ENCODE results near the gene RAB1B.

The RAB1B gene

GRCh38 chr11:66268244-66268951 lies at the start of gene RAB1B:
TSS of gene RAB1B (plus strand) at chr11:66268639. CDS start at chr11:66268680, 41 bp downstream.
- DNase-seq, result peak; percentile 92

GRCh38 chr11:66218846-66219620 lies 49.4 kb upstream of the RAB1B start:
- no peak for DNase-seq

- DNase-seq, result no peak
Measured at GRCh38 chr11:66219846-66220565, 48.4 kb upstream of the RAB1B start.

- no peak for DNase-seq
Measured at GRCh38 chr11:66220566-66220935, 47.9 kb upstream of the RAB1B start.

GRCh38 chr11:66221012-66221411 lies 47.4 kb upstream of the RAB1B start:
- no peak for DNase-seq

- no peak for DNase-seq
Measured at GRCh38 chr11:66221726-66222236, 46.7 kb upstream of the RAB1B start.

- DNase-seq, result peak; percentile 79
Measured at GRCh38 chr11:66222358-66223149, 45.9 kb upstream of the RAB1B start.

- no peak for DNase-seq
Measured at GRCh38 chr11:66224226-66224855, 44.1 kb upstream of the RAB1B start.

- no peak for DNase-seq
Measured at GRCh38 chr11:66225066-66225465, 43.4 kb upstream of the RAB1B start.

- DNase-seq, result no peak
Measured at GRCh38 chr11:66226101-66226500, 42.3 kb upstream of the RAB1B start.

GRCh38 chr11:66227700-66228099 lies 40.7 kb upstream of the RAB1B start:
- DNase-seq, result no peak

- DNase-seq, result no peak
Measured at GRCh38 chr11:66228521-66228920, 39.9 kb upstream of the RAB1B start.

- no peak for DNase-seq
Measured at GRCh38 chr11:66230156-66230555, 38.3 kb upstream of the RAB1B start.

GRCh38 chr11:66230978-66231377 lies 37.5 kb upstream of the RAB1B start:
- no peak for DNase-seq

- DNase-seq, result no peak
Measured at GRCh38 chr11:66231561-66231960, 36.9 kb upstream of the RAB1B start.

- DNase-seq, result no peak
Measured at GRCh38 chr11:66232769-66233168, 35.7 kb upstream of the RAB1B start.

GRCh38 chr11:66233301-66233700 lies 35.1 kb upstream of the RAB1B start:
- no peak for DNase-seq

- DNase-seq, result no peak
Measured at GRCh38 chr11:66235141-66235540, 33.3 kb upstream of the RAB1B start.

GRCh38 chr11:66237867-66238266 lies 30.6 kb upstream of the RAB1B start:
- no peak for DNase-seq

- no peak for DNase-seq
Measured at GRCh38 chr11:66238786-66239413, 29.5 kb upstream of the RAB1B start.

GRCh38 chr11:66239511-66239910 lies 28.9 kb upstream of the RAB1B start:
- no peak for DNase-seq
